H9 (cell line): Measurements from ENCODE around the gene MRAS. TPM values are rescaled to one million over a fixed set of nuclear protein-coding genes. Genes with fewer than 3 reads are reported as not detected.

Experiments used
- DNase-seq: peaks from one replicate; pipeline ENCODE4 v3.0.0-alpha.2; 2017
- H2AFZ ChIP-seq: one replicate; pipeline ENCODE4 v1.6.1; 2013; ENCODE audit warnings: mild to moderate bottlenecking, low read length, control low read depth, moderate library complexity
- H2AK5ac ChIP-seq: 2 replicates; pipeline ENCODE4 v1.6.1; 2013; ENCODE audit warnings: low read length, control low read depth, mixed read lengths; ENCODE audit not compliant: insufficient read length
- H2BK120ac ChIP-seq: one replicate; pipeline ENCODE4 v1.6.1; 2013; ENCODE audit warnings: low read depth, mild to moderate bottlenecking, low read length, control low read depth, inconsistent platforms; ENCODE audit not compliant: poor library complexity, severe bottlenecking
- H2BK12ac ChIP-seq: 2 replicates; pipeline ENCODE4 v1.6.1; 2013; ENCODE audit warnings: low read length, control low read depth, mixed read lengths, low read depth; ENCODE audit not compliant: insufficient read length
- H2BK15ac ChIP-seq: 2 replicates; pipeline ENCODE4 v1.6.1; 2013; ENCODE audit warnings: low read depth, low read length, control low read depth
- H2BK20ac ChIP-seq: one replicate; pipeline ENCODE4 v1.6.1; 2013; ENCODE audit warnings: low read depth, mild to moderate bottlenecking, low read length, control low read depth, inconsistent platforms; ENCODE audit not compliant: poor library complexity, severe bottlenecking
- H2BK5ac ChIP-seq: 2 replicates; pipeline ENCODE4 v1.6.1; 2013; ENCODE audit warnings: low read length, control low read depth, mixed read lengths; ENCODE audit not compliant: insufficient read length
- H3K14ac ChIP-seq: 2 replicates; pipeline ENCODE4 v1.6.1; 2013; ENCODE audit warnings: low read length, control low read depth; ENCODE audit not compliant: insufficient read depth
- H3K18ac ChIP-seq: 2 replicates; pipeline ENCODE4 v1.6.1; 2013; ENCODE audit warnings: low read depth, mild to moderate bottlenecking, mixed read lengths, low read length, control low read depth; ENCODE audit not compliant: insufficient read length
- H3K23ac ChIP-seq: 2 replicates; pipeline ENCODE4 v1.6.1; 2013; ENCODE audit warnings: low read length, control low read depth, mixed read lengths, low read depth; ENCODE audit not compliant: insufficient read length
- H3K23me2 ChIP-seq: 2 replicates; pipeline ENCODE4 v1.6.1; 2013; ENCODE audit warnings: low read depth, mild to moderate bottlenecking, mixed read lengths, low read length, control low read depth; ENCODE audit not compliant: insufficient read length, poor library complexity, severe bottlenecking
- H3K27ac ChIP-seq: 2 replicates; pipeline ENCODE4 v1.5.1; 2013; ENCODE audit warnings: low read length, control low read depth, mixed read lengths, low read depth; ENCODE audit not compliant: insufficient read length
- H3K27me3 ChIP-seq: 2 replicates; pipeline ENCODE4 v1.6.1; 2013; ENCODE audit warnings: low read length, control low read depth, inconsistent platforms; ENCODE audit not compliant: insufficient read depth
- H3K4ac ChIP-seq: 2 replicates; pipeline ENCODE4 v1.6.1; 2013; ENCODE audit warnings: low read depth, mild to moderate bottlenecking, control low read depth, inconsistent platforms, low read length, moderate library complexity
- H3K4me1 ChIP-seq: 2 replicates; pipeline ENCODE4 v1.6.1; 2013; ENCODE audit warnings: low read length, control low read depth, inconsistent platforms; ENCODE audit not compliant: insufficient read depth
- H3K4me2 ChIP-seq: 2 replicates; pipeline ENCODE4 v1.6.1; 2013; ENCODE audit warnings: low read length, control low read depth, mixed read lengths; ENCODE audit not compliant: insufficient read length, insufficient read depth
- H3K56ac ChIP-seq: 2 replicates; pipeline ENCODE4 v1.6.1; 2013; ENCODE audit warnings: low read depth, mild to moderate bottlenecking, mixed read lengths, low read length, control low read depth; ENCODE audit not compliant: insufficient read length
- H3K79me1 ChIP-seq: 2 replicates; pipeline ENCODE4 v1.6.1; 2013; ENCODE audit warnings: low read depth, mild to moderate bottlenecking, moderate library complexity, low read length, control low read depth, inconsistent platforms; ENCODE audit not compliant: insufficient read depth, poor library complexity, severe bottlenecking
- H3K79me2 ChIP-seq: 2 replicates; pipeline ENCODE4 v1.6.1; 2013; ENCODE audit warnings: low read length, control low read depth, inconsistent platforms; ENCODE audit not compliant: insufficient read depth
- H3K9ac ChIP-seq: 2 replicates; pipeline ENCODE4 v1.6.1; 2013; ENCODE audit warnings: low read length, control low read depth, mixed read lengths; ENCODE audit not compliant: insufficient read length; ENCODE audit errors: extremely low read depth
- H3K9me3 ChIP-seq: one replicate; pipeline ENCODE4 v1.6.1; 2013; ENCODE audit warnings: low read depth, low read length, inconsistent platforms; ENCODE audit not compliant: control insufficient read depth
- H3T11ph ChIP-seq: one replicate; pipeline ENCODE4 v1.6.1; 2013; ENCODE audit warnings: mild to moderate bottlenecking, low read length, control low read depth, inconsistent platforms
- H4K20me1 ChIP-seq: one replicate; pipeline ENCODE4 v1.6.1; 2013; ENCODE audit not compliant: control insufficient read depth, insufficient read length, insufficient read depth
- H4K5ac ChIP-seq: 2 replicates; pipeline ENCODE4 v1.6.1; 2013; ENCODE audit warnings: low read depth, mild to moderate bottlenecking, mixed read lengths, low read length, control low read depth; ENCODE audit not compliant: insufficient read length
- H4K8ac ChIP-seq: replicated peaks from 2 replicates; pipeline ENCODE4 v1.6.1; 2013; ENCODE audit warnings: low read length, control low read depth, mixed read lengths, low read depth; ENCODE audit not compliant: insufficient read length
- H4K91ac ChIP-seq: 2 replicates; pipeline ENCODE4 v1.6.1; 2013; ENCODE audit warnings: low read depth, mild to moderate bottlenecking, moderate library complexity, mixed read lengths, low read length, control low read depth; ENCODE audit not compliant: insufficient read length
- H3K27ac Mint-ChIP-seq, 3 experiments: 2 replicates in 2 of 3; 3 replicates in 1 of 3; pipeline ENCODE4 v1.8.0; 2020 to 2021; ENCODE audit warnings: mixed read lengths in 3 of 3, mild to moderate bottlenecking in 1 of 3, moderate library complexity in 1 of 3
- H3K27me3 Mint-ChIP-seq: 2 replicates; pipeline ENCODE4 v1.8.0; 2021; ENCODE audit warnings: low read depth, mild to moderate bottlenecking, moderate library complexity, mixed read lengths
- H3K36me3 Mint-ChIP-seq, 3 experiments: 2 replicates in 2 of 3; 3 replicates in 1 of 3; pipeline ENCODE4 v1.8.0; 2020 to 2021; ENCODE audit warnings: low read depth in 3 of 3, mixed read lengths in 3 of 3; ENCODE audit not compliant: insufficient read depth in 1 of 3
- H3K4me1 Mint-ChIP-seq, 2 experiments: 2 replicates each; pipeline ENCODE4 v1.8.0; 2020; ENCODE audit warnings: mixed read lengths in 2 of 2
- H3K4me3 Mint-ChIP-seq, 2 experiments: 2 replicates in 1 of 2; 3 replicates in 1 of 2; pipeline ENCODE4 v1.8.0; 2020 to 2021; ENCODE audit warnings: mild to moderate bottlenecking in 2 of 2, mixed read lengths in 2 of 2, moderate library complexity in 1 of 2
- H3K9me3 Mint-ChIP-seq, 2 experiments: 2 replicates in 1 of 2; 3 replicates in 1 of 2; pipeline ENCODE4 v1.8.0; 2020; ENCODE audit warnings: mild to moderate bottlenecking in 2 of 2, mixed read lengths in 2 of 2, moderate library complexity in 1 of 2
- WGBS: extraction: QIAGEN DNeasy Blood & Tissue Kit; methylation state at CpG from one replicate; pipeline ENCODE4 v1.1.7; 2013; ENCODE audit warnings: missing lambda C conversion rate, low lambda C conversion rate, mixed read lengths; ENCODE audit not compliant: insufficient read length; ENCODE audit errors: extremely low coverage; 5-methylcytosine and 5-hydroxymethylcytosine counted together
- total RNA-seq: library from RNA; stranded (reverse); gene quantifications from 2 replicates; pipeline ENCODE4 v1.2.1, GENCODE V29; 2021
- TF ChIP-seq, protein P1 (sequence below): fragments of 200-600 bp; sonication (generic); conservative IDR thresholded peaks from 3 replicates; pipeline ENCODE4 v1.8.0; 2021; ENCODE audit warnings: antibody characterized with exemption, mild to moderate bottlenecking

MRAS gene
- total RNA-seq, 1 experiment from 2014 or later: 10.9 TPM

DNA sequence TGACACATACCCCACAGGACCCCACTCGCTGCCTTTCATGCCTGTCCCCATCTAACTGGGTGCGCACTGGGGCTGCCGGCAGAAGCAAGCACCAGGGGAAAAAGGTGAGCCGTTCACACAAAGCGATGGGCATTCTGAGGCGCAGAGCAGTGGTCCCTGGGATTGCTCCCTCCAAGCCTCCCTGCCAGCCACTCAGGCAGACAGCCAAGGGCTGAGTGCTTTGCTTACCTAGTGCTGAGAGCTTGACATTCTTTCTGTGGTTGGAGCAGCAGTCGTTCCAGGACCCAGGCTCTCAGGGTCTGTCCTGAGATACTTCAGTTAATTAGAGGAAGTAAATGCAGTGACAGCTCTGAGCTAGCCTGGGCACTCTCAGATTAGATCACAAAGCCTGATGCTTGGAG is 91.7 kb downstream of the MRAS start:
- WGBS: no CpG with 5 or more reads among the region's 7 CpGs
- H3K79me2 ChIP-seq: no peaks in the 10 kb centered on the region
- H3K23ac ChIP-seq: no peak overlapping the region
- H3K79me1 ChIP-seq: no peaks in the 10 kb centered on the region
- H3K9me3 Mint-ChIP-seq: no peaks in the 10 kb centered on the region
- DNase-seq: no peak
- H2BK15ac ChIP-seq: no peak overlapping the region
- no peak overlapping the region for H3K4me3 Mint-ChIP-seq
- no peaks in the 10 kb centered on the region for H4K20me1 ChIP-seq
- H3K27me3 ChIP-seq: peaks cover 6% of the 10 kb centered on the region; the same call in 1 of the 2 replicates
- H3K4ac ChIP-seq: no peak overlapping the region
- no peak overlapping the region for H4K8ac ChIP-seq
- H3K18ac ChIP-seq: no peak overlapping the region
- H3K36me3 Mint-ChIP-seq: peaks cover 0 to 4% (median 0%) of the 10 kb centered on the region in 3 experiments; a peak in 2 of 7 replicates
- H3K27ac ChIP-seq: no peak overlapping the region
- peaks cover 30% of the 10 kb centered on the region for H3K27me3 Mint-ChIP-seq
- no peak overlapping the region for H3K56ac ChIP-seq
- no peak overlapping the region for H2BK12ac ChIP-seq
- no peak overlapping the region for H3K14ac ChIP-seq
- TF ChIP-seq, protein P1, sequence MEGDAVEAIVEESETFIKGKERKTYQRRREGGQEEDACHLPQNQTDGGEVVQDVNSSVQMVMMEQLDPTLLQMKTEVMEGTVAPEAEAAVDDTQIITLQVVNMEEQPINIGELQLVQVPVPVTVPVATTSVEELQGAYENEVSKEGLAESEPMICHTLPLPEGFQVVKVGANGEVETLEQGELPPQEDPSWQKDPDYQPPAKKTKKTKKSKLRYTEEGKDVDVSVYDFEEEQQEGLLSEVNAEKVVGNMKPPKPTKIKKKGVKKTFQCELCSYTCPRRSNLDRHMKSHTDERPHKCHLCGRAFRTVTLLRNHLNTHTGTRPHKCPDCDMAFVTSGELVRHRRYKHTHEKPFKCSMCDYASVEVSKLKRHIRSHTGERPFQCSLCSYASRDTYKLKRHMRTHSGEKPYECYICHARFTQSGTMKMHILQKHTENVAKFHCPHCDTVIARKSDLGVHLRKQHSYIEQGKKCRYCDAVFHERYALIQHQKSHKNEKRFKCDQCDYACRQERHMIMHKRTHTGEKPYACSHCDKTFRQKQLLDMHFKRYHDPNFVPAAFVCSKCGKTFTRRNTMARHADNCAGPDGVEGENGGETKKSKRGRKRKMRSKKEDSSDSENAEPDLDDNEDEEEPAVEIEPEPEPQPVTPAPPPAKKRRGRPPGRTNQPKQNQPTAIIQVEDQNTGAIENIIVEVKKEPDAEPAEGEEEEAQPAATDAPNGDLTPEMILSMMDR: no peak
- peaks cover 18 to 24% of the 10 kb centered on the region in 2 experiments for H3K4me1 Mint-ChIP-seq
- no peak overlapping the region for H3T11ph ChIP-seq
- no peak overlapping the region for H2AFZ ChIP-seq
- H3K9ac ChIP-seq: no peak overlapping the region
- no peaks in the 10 kb centered on the region for H3K4me1 ChIP-seq
- no peak overlapping the region for H4K5ac ChIP-seq
- H3K23me2 ChIP-seq: peaks cover 6% of the 10 kb centered on the region
- H2AK5ac ChIP-seq: no peak overlapping the region
- no peak overlapping the region for H2BK120ac ChIP-seq
- no peak overlapping the region for H2BK20ac ChIP-seq
- no peak overlapping the region for H2BK5ac ChIP-seq
- no peak overlapping the region for H4K91ac ChIP-seq
- H3K27ac Mint-ChIP-seq: no peak overlapping the region
- H3K9me3 ChIP-seq: no peaks in the 10 kb centered on the region
- no peak overlapping the region for H3K4me2 ChIP-seq
